Stimulated activated CD4-positive, alpha-beta T cell treated with anti-CD3 and anti-CD28 coated beads, Interleukin-12 subunit alpha, Interleukin-12 subunit beta, amount 100 ng/mL, for 4 hours (primary cell): ENCODE results near the gene HLCS.
"Not testable (repeated sequence)": the region's sequence is repeated elsewhere in the genome, so short reads cannot be mapped to it uniquely, and the experiment has no call there.

Experiments
- DNase-seq: peaks from one replicate; pipeline ENCODE4 v3.0.0-alpha.2; 2020

The HLCS gene

DNA sequence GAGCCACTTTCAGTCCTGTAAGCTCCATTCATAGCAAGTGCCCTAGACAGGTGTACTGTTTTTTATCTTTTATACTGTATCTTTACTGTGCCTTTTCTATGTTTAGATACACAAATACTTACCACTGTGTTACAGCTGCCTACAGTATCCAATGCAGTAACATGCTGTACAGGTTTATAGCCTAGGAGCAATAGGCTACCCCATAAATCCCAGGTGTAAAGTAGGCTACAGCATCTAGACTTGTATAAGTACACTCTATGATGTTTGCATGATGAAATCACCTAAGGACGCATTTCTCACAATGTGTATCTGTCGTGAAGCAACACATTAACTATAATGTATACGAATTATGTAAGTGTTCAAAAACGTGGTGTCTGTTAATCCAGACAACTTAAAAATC lies 10.7 kb downstream of the HLCS start:
- no peak for DNase-seq

DNA sequence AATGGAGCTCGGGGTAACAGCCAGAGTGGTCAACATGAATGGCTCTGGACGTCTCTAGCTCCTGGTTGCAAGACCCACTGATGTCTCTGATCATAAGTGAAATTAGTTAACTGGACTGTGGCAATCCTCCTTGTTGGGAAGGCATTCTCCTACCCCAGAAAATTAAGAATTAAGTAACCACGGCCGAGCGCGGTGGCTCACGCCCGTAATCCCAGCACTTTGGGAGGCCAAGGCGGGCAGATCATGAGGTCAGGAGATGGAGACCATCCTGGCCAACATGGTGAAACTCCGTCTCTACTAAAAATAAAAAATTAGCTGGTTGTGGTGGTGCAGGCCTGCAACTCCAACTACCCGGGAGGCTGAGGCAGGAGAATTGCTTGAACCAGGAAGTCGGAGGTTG lies 14.1 kb downstream of the HLCS start:
- not testable (repeated sequence) for DNase-seq

DNA sequence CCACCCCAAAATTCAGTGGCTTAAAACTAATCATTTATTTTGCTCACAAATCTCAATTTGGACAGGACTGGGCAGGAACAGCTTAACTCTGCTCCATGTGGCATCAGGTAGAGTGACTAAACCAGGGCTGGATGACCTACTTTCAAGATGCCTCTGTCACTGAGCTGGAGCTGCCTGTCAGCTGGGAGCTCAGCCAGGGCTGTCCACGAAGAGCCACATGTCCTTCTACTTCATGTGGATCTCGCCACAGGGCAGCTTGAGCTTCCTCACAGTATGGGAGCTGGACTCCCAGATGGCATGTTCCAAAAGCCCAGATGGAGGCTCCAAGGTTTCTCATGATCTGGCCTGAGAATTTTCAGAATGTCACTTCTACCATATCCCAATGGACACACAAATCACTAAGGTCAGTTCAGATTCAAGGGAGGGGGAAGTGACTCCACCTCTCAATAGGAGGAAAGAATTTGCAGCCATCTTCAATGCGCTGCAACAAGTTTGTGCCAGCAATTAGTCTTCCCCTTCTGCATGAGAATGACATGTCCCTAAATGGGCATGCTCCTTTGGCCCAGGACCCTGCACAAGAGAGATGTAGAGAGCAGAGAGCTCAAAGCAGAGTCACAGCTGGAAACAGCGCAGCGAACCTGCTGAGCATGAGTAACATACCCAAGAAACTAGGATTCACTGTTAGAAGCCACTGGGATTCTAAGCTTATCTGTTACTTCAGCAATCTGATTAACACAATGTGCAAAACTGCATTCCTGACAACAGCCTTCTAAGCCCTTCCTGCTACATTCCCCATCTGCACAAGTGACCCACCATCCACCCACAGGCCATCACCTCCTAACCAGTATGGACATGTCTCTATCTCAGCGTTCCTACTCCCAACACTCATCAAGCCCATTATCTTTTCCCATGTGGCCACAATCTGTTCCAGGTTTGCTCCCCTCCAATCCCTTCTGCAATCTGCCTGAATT lies 17.0 kb downstream of the HLCS start:
- no peak for DNase-seq

DNA sequence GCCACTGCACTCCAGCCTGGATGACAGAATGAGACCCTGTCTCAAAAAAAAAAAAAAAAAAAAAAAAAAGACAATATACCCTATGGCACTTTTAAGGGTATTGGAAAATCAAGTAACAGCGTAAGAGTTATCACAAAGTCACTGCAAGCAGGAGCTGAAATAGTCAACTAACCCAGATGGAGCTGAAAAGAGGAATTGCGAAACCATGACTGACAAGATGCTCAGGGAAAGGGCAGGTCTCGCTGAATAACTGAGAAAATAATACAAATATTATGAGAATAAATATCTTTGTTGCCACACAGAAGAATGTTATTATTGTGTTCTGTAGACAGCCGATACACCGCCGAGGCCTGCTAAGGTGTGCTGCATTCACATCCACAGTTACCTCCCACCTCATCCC lies 17.8 kb downstream of the HLCS start:
- no peak for DNase-seq

DNA sequence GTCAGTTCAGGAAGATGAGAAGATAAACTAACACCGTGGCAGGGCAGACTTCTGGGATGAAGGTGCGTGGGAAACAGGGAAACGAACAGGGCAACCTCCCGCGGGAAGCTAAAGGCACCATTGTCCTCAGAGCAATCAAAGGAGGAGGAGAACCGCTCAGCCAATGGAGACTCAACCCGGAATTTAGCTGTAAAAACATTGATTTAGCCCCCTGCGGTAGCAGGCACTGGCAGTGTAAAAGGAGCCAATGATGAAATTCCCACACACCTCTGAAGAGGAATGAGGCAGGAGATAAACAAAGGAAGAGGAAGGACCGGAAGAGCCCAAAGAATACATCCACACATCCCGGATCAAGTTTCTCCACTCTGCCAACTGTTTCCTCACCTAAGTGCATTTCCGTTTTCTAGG lies 19.5 kb downstream of the HLCS start:
- DNase-seq: no peak

DNA sequence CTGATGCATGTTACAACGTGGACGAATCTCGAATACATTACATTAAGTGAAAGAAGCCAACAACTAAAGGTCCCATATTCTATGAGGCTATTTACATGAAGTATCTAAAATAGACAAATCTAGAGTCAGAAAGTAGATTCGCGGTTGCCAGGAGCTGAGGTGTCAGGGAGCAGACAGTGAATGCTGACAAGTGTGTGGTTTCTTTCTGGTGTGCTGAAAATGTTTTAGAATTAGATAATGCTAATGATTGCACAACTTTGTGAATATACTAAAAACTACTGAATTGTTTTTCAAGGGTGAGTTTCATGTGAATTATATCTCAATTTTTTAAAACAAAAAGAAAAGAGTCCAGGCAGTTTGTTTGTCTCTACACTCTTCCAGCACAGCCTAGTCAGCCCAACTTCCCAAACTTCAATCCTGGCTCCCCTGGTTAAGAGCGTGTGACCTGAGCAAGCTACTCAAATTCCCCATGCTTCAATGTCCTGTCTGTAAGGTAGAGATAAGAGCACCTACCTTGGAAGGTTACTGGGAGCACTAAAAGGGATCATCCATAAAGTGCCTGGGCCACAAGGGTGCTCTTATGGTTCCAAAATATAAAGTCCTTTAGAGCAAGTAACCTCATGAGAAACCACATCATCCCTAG lies 20.9 kb downstream of the HLCS start:
- DNase-seq: no peak

DNA sequence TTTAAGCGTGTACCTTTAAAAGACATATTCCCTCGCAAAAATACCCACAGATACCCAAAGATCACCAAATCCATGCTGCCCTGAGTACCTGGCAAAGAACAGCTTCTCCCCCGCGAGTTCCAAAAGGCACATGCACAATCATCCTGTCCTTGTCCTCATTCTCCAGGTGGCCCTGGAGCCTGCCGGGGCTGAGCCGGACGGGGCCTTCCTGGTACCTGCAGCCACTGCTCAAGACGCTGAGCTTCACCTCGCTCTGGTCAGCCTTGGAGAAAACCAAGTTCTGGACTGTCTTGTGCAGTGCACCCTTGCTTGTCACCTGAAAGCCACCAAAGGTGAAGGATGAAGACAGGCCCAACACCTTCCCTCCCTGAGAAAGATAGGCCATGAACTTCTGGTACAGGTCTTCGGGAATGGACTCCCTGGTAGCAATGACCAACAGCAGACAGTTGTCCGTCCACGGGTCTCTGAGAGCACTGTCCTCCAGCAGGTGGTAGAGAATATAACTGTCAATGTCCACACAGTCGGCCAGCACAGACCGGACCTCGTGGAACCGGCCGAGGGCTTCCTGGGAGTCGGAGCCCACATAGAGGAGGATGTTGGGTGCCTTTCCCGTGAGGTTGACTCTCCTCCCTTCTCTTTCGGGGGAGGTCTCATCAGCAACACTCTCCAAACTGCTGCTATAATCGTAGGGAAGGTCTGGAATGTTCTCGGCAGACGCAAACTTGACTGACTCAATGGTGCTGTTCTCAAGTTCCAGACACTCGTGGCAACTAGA lies 29.9 kb downstream of the HLCS start:
- no peak for DNase-seq

DNA sequence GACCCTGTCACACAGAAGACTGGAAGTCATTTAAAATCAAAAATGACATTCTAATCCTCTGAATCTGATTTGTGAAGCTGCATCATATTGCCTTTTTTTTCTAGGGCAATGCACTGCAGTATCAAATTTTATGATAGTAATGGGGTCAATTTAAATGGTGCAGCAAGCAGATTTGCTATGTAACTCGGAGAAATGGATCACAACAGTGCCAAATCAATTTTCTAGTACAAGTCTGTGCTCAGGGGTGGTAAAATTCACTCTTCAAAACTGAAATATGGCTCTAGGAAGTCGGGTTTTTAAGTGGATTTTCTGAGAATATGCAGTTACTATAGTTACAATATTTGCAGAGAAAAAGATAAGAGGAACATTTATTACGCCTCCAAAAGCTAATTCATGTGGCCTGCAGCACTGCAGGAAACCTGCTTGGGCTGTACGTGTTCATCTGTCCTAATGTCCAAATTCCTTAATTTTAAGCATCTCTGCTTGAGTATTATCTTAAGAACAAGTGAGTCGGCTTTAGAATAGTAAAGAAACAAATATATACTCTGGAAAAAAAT lies 31.5 kb downstream of the HLCS start:
- no peak for DNase-seq

DNA sequence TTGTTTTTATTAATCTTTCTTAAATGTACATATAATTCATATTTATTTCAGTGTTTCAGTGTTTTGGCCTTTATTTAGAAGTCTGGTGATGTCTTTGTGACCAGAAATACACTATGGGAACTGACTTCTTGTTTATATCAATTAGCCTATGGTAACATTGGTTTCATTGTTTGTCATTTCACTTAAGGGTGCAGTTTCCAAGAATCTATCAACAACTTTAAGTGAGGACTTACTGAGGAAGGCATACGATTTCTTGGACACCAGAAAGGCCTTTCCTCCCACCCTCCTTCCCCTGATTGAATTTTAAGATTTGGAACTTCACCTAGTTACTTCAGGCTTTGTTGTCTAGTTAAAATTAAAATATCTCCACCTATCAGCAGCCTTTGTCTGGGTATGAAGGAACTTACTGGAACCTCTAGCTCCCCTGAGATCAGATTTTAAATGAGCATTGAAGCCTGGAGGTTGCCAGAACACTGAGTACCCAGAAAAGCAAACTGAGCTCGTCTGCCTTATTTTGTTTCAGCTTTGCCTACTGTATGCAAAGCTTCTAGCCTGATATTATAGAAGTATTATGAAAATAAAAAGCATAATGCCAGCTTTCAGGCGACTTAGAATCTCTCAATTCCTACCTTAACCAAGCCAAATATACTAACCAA lies 34.2 kb downstream of the HLCS start:
- DNase-seq: no peak

DNA sequence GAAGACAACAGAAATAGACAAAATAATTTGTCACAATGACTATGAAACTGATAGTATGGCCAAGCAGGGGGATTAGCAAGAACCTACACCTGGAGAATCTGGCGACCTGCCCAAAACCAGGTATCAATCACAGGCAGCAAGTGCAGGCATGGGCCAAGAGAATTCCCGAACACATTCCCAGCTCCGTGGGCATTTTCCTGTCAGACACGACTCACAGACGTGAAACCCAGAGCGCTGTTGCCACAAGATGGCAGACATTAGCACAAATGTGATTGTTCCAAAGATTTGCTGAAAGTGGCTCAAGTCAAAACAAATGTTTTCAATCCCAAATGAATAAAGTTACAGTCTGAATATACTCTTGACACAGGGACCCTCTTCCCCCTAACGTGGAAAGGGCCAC lies 36.8 kb downstream of the HLCS start:
- DNase-seq: no peak

DNA sequence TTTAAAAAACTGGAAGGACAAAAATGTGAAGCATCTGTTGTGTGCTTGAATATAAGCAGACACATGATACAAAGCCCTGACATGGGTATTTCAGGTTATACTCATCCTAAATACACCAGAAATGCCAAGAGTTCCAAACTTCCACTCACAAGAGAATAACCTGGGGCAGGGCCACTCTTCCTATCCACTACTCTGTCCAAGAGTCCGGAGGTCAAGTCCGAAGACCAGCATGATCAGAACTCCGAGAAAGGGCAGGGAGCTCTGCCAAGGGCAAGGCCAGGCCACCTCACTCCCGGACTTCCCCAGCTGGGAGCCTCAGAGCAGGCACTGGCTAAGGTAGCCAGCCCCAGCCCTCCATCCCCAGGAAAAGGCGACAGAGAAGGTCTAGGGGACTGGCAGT lies 37.5 kb downstream of the HLCS start:
- DNase-seq: no peak

DNA sequence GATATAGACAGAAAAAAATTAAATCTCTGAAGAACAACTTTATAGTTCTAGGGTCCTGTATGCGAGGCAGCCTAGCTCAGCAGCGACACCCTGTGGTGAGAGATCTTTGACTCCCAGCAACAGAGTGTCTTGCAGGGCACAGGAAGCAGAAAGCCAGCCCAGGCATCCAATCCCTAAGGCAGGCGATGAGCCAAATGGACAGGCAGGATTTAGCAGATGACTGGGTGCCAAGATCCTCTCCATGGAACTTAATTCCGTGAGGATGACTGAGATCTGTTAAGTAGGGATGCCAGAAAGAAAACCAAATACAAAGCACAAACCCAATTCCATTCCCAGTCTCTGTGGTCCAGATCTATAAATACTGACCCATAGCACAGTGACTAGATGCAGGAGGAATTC lies 38.8 kb downstream of the HLCS start:
- peak; percentile 77 for DNase-seq

DNA sequence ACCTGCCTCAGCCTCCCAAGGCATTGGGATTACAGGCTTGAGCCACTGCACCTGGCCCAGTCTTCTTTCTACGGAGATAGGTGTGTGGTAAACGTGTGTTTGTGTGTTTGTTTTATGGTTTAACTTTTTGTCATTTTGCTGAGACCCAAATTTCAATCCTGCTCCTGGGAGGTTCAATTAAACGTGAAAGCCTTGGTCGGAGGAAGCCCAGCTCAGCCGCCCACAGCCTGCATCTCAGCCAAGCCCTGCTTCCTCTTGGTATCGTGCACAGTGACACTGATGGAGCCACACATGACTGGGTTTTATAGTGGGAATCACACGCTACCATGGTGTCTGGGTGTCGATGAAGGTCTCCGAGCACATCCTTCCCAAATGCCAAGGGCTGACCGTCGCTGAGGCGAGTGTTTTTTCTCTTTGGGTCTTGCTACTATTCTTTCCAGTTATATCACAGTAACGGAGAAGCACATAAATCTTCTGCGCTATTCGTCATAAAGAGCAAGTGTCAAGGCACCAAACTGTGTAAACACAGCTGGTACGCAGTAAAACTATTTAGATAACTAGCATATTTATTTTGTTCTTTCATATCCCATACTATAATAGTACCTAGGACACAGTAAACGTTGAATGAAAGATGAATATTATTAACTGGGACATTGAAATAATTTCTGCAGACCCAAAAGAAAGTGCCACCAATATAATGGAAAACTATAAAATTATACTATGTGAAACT lies 39.3 kb downstream of the HLCS start:
- no peak for DNase-seq

DNA sequence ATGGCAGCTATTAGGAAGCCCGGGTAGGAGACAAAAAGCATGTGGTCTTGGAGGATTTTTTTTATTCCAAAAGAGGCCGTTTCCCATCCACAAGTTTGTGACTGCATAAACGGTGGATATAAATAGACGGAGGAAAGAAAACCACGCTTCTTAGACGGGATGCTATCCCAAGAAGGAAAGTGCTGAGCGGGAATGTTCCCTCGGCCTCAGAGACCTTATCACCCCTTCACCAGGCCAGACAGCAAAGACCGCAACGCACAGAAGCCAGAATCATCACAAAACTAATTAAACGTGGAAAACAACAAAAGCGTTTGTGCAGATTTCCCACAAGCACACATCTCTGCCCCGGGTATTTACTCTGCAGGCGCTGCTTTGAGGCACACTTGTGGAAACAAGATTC lies 43.2 kb downstream of the HLCS start:
- no peak for DNase-seq

DNA sequence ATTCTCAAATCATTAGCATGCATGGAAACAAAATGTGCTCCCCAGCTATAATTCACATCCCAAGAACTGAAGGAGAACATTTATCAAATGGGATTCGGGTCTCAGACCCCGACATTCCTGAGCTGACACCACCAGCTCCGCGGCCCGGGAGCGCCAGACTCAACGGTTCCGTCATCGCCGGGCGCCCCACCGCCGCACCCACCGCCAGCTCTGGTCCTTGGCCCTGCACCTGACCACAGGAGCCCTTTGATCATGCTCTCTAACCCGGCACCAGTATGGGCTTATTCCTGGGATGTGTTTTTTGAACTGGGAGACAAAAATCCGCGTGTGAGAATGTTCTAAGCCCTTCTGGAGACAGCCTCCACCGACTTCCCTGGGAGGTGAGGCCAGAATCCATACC lies 43.6 kb downstream of the HLCS start:
- no peak for DNase-seq

DNA sequence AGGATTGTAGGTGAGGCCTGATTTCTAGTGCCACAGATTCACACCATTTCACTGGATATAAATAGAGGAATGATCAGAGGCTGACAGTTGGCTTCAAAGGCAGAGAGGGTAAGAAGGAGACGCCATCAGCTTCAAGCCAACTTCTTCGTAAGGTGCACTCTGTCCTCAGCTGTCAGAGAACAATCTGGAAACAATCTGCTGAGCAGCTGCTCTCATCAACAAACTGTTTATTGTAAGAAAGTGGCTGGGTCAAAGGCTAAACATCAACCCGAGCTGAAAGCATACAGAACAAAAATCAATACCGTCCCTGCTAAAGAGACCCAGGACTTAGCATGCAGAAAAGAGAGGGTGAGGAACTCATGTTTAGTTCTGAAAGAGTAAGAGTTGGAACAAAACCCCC lies 48.2 kb downstream of the HLCS start:
- DNase-seq: no peak

DNA sequence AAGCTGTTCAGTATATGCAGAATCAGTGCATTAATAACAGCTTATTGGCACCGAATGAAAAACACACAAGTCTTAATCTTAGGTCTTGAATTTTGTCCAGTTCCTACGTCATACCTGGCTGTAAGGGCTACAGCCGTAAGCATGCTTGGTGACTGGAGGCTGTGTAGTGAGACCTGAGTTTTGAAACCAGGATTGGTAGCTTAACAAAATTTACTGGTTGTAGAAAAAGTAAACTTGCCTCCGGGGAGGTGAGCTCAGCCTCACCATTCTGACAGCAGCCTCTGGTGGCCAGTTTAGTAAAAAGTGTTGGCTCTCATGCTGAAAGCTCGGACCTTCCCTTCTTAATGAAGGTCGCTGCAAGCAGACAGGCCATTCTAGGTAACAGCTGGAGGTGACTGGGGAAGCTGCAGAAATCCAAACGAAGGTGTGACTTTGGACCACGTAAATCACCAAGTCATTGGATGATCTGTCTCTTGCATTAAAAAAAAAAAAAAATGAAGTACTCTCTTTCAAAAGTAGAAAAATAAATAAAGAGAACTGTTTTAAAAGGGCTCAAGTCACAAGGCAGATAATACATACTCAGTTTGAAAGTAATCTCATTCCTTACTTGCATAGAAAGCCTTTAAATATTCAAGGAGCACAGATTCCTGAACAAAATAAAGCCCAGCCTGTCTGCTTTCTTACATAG lies 48.9 kb downstream of the HLCS start:
- no peak for DNase-seq

DNA sequence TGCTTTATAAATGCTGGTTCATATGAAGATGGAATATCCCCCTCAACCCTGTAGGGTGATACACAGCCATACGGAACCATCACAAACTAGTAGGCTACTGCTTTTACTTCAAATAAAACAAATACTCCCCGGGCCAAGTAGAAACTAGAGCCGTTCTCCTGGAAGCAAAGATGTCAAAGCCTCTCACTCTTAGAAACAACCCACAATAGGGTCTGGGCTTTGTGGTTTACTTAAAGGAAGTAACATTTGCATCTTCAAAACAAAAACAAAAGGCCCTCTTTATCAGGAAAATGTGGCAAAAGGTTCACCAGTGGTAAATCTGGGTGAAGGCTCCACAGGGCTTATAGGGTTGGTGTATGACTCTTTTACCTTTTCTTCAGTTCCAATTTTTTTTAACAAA lies 49.8 kb downstream of the HLCS start:
- no peak for DNase-seq

DNA sequence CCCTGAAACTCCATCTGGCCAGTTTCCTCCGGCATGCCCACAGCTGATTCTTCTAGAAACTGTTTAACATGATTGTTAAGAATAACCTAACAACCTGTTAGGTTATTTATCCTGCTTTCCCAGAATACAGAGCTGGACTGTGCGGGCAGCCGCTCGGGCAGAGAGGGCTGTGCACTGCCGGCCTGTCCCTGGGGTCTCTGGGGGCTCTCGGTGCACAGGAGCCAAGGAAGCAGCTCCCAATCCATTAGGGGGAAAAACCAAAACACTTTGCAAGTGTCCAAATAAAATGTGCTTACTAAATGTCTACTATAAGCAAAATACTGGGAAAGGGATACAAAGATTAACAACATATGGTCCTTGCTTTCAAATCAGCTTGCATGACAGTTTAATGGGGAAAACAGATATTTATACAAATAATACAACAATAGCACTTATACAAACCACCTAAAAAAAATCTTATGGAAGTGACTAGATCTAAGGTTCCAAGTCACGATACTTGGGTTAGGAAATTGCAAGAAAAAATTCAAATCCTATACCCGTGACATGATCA lies 50.7 kb downstream of the HLCS start:
- no peak for DNase-seq

DNA sequence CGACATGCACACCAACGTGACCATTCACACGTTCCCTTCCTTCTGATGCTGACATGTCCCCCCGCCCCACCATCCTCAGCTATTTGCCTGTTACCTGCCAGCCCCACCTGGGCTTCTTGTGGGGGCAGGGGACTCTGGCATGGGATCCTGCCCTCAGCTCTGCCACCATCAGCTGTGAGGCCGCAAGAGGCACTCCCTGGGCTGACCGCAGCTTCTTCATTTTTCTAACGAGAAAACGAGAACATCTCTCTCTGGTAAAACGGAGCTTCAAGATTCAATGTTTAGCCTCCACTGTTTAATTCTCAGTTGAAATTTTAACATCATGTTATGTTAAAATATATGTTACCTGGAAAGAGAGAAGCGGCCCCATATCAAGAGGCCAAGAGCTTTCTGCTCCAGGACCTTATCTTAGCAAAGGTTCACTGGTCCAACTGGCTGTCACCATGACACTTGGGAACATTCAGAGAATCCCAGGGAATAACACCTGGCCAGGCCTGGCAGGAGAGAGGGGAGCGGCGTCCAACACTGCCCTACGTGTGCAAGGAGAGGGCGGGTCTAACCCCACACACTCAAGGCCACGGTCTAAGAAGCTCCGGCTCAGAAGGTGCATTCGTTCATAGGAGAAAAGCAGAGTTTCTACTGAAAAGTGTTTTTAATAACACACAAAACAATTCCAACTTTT lies 51.3 kb downstream of the HLCS start:
- DNase-seq: no peak
